Suprapubic skin (tissue), 4 donors: ENCODE measurements around the gene RTP5. TPM values are rescaled to one million over a fixed set of nuclear protein-coding genes. Genes with fewer than 3 reads are reported as not detected.

ENCODE experiments used
- DNase-seq, 2 donors: peaks; one replicate each; pipeline ENCODE4 v3.0.0-alpha.2; 2019; ENCODE audit warnings: low spot score in 2 of 2
- H3K27ac ChIP-seq: fragments of 200-600 bp; sonication (generic); one replicate; pipeline ENCODE4 v1.5.1; 2019
- H3K27me3 ChIP-seq: fragments of 200-600 bp; sonication (generic); one replicate; pipeline ENCODE4 v1.5.1; 2019
- H3K36me3 ChIP-seq: fragments of 200-600 bp; sonication (generic); one replicate; pipeline ENCODE4 v1.5.1; 2019
- H3K4me1 ChIP-seq: fragments of 200-600 bp; sonication (generic); one replicate; pipeline ENCODE4 v1.5.1; 2019
- H3K4me3 ChIP-seq: fragments of 200-600 bp; sonication (generic); one replicate; pipeline ENCODE4 v1.5.1; 2019; ENCODE audit warnings: mild to moderate bottlenecking
- H3K9me3 ChIP-seq: fragments of 200-600 bp; sonication (generic); one replicate; pipeline ENCODE4 v1.5.1; 2019
- CTCF ChIP-seq, 2 donors: fragments of 200-600 bp in 1 of 2; fragments of 450-650 bp in 1 of 2; sonication (generic) in 1 of 2; IDR thresholded peaks; one replicate each; pipeline ENCODE4 v1.5.1; 2016 to 2019; ENCODE audit warnings: antibody characterized with exemption in 2 of 2, mild to moderate bottlenecking in 1 of 2, moderate library complexity in 1 of 2
- EP300 ChIP-seq: sonication (generic); formaldehyde crosslinking; IDR thresholded peaks from one replicate; pipeline ENCODE4 v1.6.1; 2017; ENCODE audit warnings: antibody characterized with exemption
- POLR2A ChIP-seq, 2 donors: fragments of 450-650 bp; IDR thresholded peaks; one replicate each; pipeline ENCODE4 v1.6.1; 2017; ENCODE audit warnings: antibody characterized with exemption in 2 of 2, mild to moderate bottlenecking in 2 of 2, moderate library complexity in 2 of 2
- POLR2AphosphoS5 ChIP-seq, 3 donors: sonication (generic); formaldehyde crosslinking; IDR thresholded peaks; one replicate each; pipeline ENCODE4 v1.6.1; 2017; ENCODE audit warnings: antibody characterized with exemption in 3 of 3
- whole genome bisulfite sequencing: methylation state at CpG from one replicate; pipeline ENCODE4 v1.1.5; 2018; 5-methylcytosine and 5-hydroxymethylcytosine counted together
- total RNA-seq, 4 donors: library from RNA; depleted of rRNA; stranded (reverse); fragments of >200 nt; gene quantifications; one replicate each; pipeline ENCODE4 v1.1.0, GENCODE V29; 2016

The RTP5 gene
- total RNA-seq, 4 donors from 2014 or later: not detected

- no peaks in the 10 kb centered on the region for H3K36me3 ChIP-seq
- TF ChIP-seq CTCF (IDR thresholded peaks at IDR 0.05) (no peak), POLR2A (IDR thresholded peaks at IDR 0.05) (no peak), POLR2AphosphoS5 (IDR thresholded peaks at IDR 0.05) (no peak), EP300 (no peak)
- H3K27ac ChIP-seq: peak overlapping the region; percentile 64
- WGBS: 70% methylated on average over 10 of the region's 21 CpGs
- no peak overlapping the region for H3K4me3 ChIP-seq
- peaks cover 42% of the 10 kb centered on the region for H3K4me1 ChIP-seq
- no peaks in the 10 kb centered on the region for H3K27me3 ChIP-seq
- H3K9me3 ChIP-seq: no peaks in the 10 kb centered on the region
- peak; percentile 53 to 75 for DNase-seq
These were observed 31.5 kb downstream of the RTP5 start for GRCh38 chr2:241901018-241901380.

GRCh38 chr2:241901500-241902351 lies 32.2 kb downstream of the RTP5 start:
- Histone ChIP-seq H3K36me3 (no peaks in the 10 kb centered on the region), H3K4me1 (peaks cover 39% of the 10 kb centered on the region), H3K4me3 (peak overlapping the region; percentile 28), H3K27ac (peak overlapping the region; percentile 64), H3K27me3 (no peaks in the 10 kb centered on the region), H3K9me3 (no peaks in the 10 kb centered on the region)
- no peak for TF ChIP-seq POLR2A (IDR thresholded peaks at IDR 0.05)
- TF ChIP-seq POLR2AphosphoS5 (IDR thresholded peaks at IDR 0.05): no peak
- TF ChIP-seq EP300: no peak
- no peak for TF ChIP-seq CTCF (IDR thresholded peaks at IDR 0.05)
- DNase-seq: peak; percentile 56 to 69
- 32% methylated on average over 27 of the region's 54 CpGs for WGBS

DNA sequence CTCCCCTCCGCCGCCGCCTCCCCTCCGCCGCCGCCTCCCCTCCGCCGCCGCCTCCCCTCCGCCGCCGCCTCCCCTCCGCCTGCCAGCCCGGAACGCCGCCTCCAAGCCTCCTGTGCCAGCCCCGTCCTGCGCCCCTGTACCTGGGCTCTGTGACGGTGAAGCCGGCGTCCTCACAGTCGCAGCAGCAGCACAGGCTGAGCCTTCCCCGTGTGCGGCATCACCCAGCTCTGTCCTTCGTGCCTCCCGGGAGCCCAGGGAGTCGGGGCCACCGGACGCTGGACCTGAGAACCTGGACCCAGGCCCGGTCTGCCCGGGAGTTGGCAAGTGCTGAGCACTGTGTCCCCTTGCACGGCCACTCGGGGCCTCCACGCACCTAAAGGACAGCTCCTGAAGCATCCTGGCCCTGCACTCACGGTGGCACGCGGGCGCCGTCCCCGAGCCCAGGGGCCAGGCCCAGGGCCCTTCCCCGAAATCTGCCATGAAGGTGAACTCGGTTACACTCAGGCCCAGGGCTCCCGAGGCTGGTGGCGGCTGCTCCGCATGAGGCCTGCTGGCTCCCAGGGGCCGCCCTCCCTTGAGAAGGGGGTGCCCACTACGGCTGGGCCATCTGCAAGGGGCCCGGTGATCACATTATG lies 32.9 kb downstream of the RTP5 start:
- H3K4me3 ChIP-seq: peak overlapping the region; percentile 28
- no peaks in the 10 kb centered on the region for H3K36me3 ChIP-seq
- H3K4me1 ChIP-seq: peaks cover 39% of the 10 kb centered on the region
- 36% methylated on average over 12 of the region's 48 CpGs for WGBS
- DNase-seq: peak; percentile 58 to 76
- no peaks in the 10 kb centered on the region for H3K27me3 ChIP-seq
- H3K27ac ChIP-seq: peak overlapping the region; percentile 64
- TF ChIP-seq POLR2A (IDR thresholded peaks at IDR 0.05): no peak
- no peak for TF ChIP-seq EP300
- TF ChIP-seq POLR2AphosphoS5 (IDR thresholded peaks at IDR 0.05): no peak
- no peak for TF ChIP-seq CTCF (IDR thresholded peaks at IDR 0.05)
- no peaks in the 10 kb centered on the region for H3K9me3 ChIP-seq

GRCh38 chr2:241903121-241904010 lies 33.8 kb downstream of the RTP5 start:
- peaks cover 39% of the 10 kb centered on the region for H3K4me1 ChIP-seq
- H3K4me3 ChIP-seq: no peak overlapping the region
- H3K27ac ChIP-seq: no peak overlapping the region
- TF ChIP-seq POLR2A (IDR thresholded peaks at IDR 0.05): no peak
- no peak for TF ChIP-seq POLR2AphosphoS5 (IDR thresholded peaks at IDR 0.05)
- TF ChIP-seq EP300: no peak
- no peak for TF ChIP-seq CTCF (IDR thresholded peaks at IDR 0.05)
- WGBS: 91% methylated on average over 21 of the region's 40 CpGs
- peak; percentile 60 to 74 for DNase-seq
- H3K27me3 ChIP-seq: no peaks in the 10 kb centered on the region
- H3K36me3 ChIP-seq: no peaks in the 10 kb centered on the region
- no peaks in the 10 kb centered on the region for H3K9me3 ChIP-seq
